Measurements from ENCODE around the gene DPM2. TPM values are rescaled to one million over a fixed set of nuclear protein-coding genes. Genes with fewer than 3 reads are reported as not detected.
A peak's percentile ranks its signal among the peaks of the same experiment; 100 is the strongest.

Gene DPM2
- total and polyA plus RNA-seq, 5 donors from 2014 or later, result 27.5 to 35.7 (median 30.6) TPM

DNA sequence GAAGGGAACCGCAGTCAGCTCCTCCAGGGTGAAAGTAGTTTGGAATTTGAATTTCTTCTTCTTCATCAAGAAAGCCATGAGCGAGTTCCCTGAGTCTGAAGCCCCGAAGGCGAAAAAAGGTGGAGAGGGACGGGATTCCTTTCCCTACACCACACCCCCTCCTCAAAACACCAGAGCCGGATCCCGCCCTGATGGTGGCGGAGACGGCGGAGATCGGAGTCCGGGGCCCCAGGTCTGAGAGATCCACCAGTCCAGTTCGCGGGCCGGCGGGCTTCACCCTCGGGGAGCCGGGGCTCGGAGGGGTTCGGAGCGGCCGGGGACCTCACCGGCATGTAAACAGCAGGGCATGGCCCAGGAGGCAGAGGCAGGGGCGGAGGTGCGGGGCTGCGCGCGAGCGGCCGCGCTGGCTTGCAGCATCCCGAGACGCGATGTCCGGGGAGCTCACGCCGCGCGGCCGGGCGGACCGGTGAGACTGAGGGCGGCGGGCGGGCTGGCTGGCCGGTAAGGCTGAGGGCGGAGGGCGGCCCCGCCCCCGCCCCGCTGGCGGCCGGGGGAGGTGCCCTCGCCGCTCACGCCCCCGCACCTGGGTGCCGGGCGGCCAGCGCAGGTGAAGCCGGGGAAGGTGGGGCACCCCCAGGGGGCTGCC is 42.5 kb upstream of the DPM2 start:
- Histone ChIP-seq H3K4me1 (ENCODE audit: control insufficient read depth, insufficient read depth, low read length, poor library complexity, severe bottlenecking) (peaks cover 57% of the 10 kb centered on the region), H3K36me3 (ENCODE audit: control insufficient read depth, insufficient read depth, low read length) (peaks cover 11% of the 10 kb centered on the region), H3K27me3 (ENCODE audit: control insufficient read depth, insufficient read depth, low read length) (no peaks in the 10 kb centered on the region), H3K4me3 (ENCODE audit: low read depth, low read length) (peak overlapping the region; percentile 97), H3K9me3 (ENCODE audit: control insufficient read depth in 2 of 2, low read length in 2 of 2) (no peaks in the 10 kb centered on the region), H3K27ac (ENCODE audit: insufficient read depth, low read length, poor library complexity, severe bottlenecking) (peak overlapping the region; percentile 61)
- DNase-seq (peak; percentile 53 to 61 (median 54)), ATAC-seq (ENCODE audit: low read depth in 2 of 2) (peak; percentile 8 to 19)
- H3K9me3 Mint-ChIP-seq, result no peaks in the 10 kb centered on the region
- peak overlapping the region; percentile 88 to 97 (median 95) for H3K4me3 Mint-ChIP-seq
- peaks cover 5% of the 10 kb centered on the region for H3K27me3 Mint-ChIP-seq
- peaks cover 12 to 54% (median 39%) of the 10 kb centered on the region in 4 donors for H3K4me1 Mint-ChIP-seq
- peak overlapping the region; percentile 88 to 92 (median 89) for H3K27ac Mint-ChIP-seq
- H3K36me3 Mint-ChIP-seq, result peaks cover 24% of the 10 kb centered on the region

- H3K9me3 ChIP-seq (ENCODE audit: control insufficient read depth in 2 of 2, low read length in 2 of 2), result no peaks in the 10 kb centered on the region
- Mint-ChIP-seq H3K27me3 (peaks cover 5% of the 10 kb centered on the region), H3K9me3 (no peaks in the 10 kb centered on the region), H3K36me3 (peaks cover 27% of the 10 kb centered on the region), H3K4me3 (peak overlapping the region; percentile 88 to 97 (median 95)), H3K27ac (peak overlapping the region; percentile 89 to 92 (median 91)), H3K4me1 (peaks cover 12 to 53% (median 39%) of the 10 kb centered on the region in 4 donors)
- peak overlapping the region; percentile 97 for H3K4me3 ChIP-seq (ENCODE audit: low read depth, low read length)
- H3K4me1 ChIP-seq (ENCODE audit: control insufficient read depth, insufficient read depth, low read length, poor library complexity, severe bottlenecking), result peaks cover 64% of the 10 kb centered on the region
- DNase-seq (no peak), ATAC-seq (ENCODE audit: low read depth in 2 of 2) (no peak)
- peak overlapping the region; percentile 61 for H3K27ac ChIP-seq (ENCODE audit: insufficient read depth, low read length, poor library complexity, severe bottlenecking)
- peaks cover 12% of the 10 kb centered on the region for H3K36me3 ChIP-seq (ENCODE audit: control insufficient read depth, insufficient read depth, low read length)
- H3K27me3 ChIP-seq (ENCODE audit: control insufficient read depth, insufficient read depth, low read length), result no peaks in the 10 kb centered on the region
These were observed 41.8 kb upstream of the DPM2 start for GRCh38 chr9:127979333-127980059.

GRCh38 chr9:127979015-127979332 is 41.3 kb upstream of the DPM2 start:
- Mint-ChIP-seq H3K27ac (peak overlapping the region; percentile 89 to 92 (median 91)), H3K36me3 (peaks cover 32% of the 10 kb centered on the region), H3K4me3 (peak overlapping the region; percentile 88 to 97 (median 95)), H3K27me3 (peaks cover 5% of the 10 kb centered on the region), H3K4me1 (peaks cover 12 to 56% (median 43%) of the 10 kb centered on the region in 4 donors), H3K9me3 (no peaks in the 10 kb centered on the region)
- DNase-seq (no peak), ATAC-seq (ENCODE audit: low read depth in 2 of 2) (no peak)
- peak overlapping the region; percentile 97 for H3K4me3 ChIP-seq (ENCODE audit: low read depth, low read length)
- peak overlapping the region; percentile 91 for H3K27ac ChIP-seq (ENCODE audit: insufficient read depth, low read length, poor library complexity, severe bottlenecking)
- no peaks in the 10 kb centered on the region for H3K9me3 ChIP-seq (ENCODE audit: control insufficient read depth in 2 of 2, low read length in 2 of 2)
- H3K27me3 ChIP-seq (ENCODE audit: control insufficient read depth, insufficient read depth, low read length), result no peaks in the 10 kb centered on the region
- peaks cover 69% of the 10 kb centered on the region for H3K4me1 ChIP-seq (ENCODE audit: control insufficient read depth, insufficient read depth, low read length, poor library complexity, severe bottlenecking)
- peaks cover 12% of the 10 kb centered on the region for H3K36me3 ChIP-seq (ENCODE audit: control insufficient read depth, insufficient read depth, low read length)

- DNase-seq (no peak), ATAC-seq (ENCODE audit: low read depth in 2 of 2) (no peak)
- Mint-ChIP-seq H3K36me3 (peaks cover 32% of the 10 kb centered on the region), H3K4me1 (peaks cover 12 to 56% (median 38%) of the 10 kb centered on the region in 4 donors), H3K9me3 (no peaks in the 10 kb centered on the region), H3K4me3 (peak overlapping the region; percentile 88 to 97 (median 95)), H3K27me3 (peaks cover 5% of the 10 kb centered on the region), H3K27ac (peak overlapping the region; percentile 92 to 99 (median 98))
- H3K36me3 ChIP-seq (ENCODE audit: control insufficient read depth, insufficient read depth, low read length), result peaks cover 12% of the 10 kb centered on the region
- H3K9me3 ChIP-seq (ENCODE audit: control insufficient read depth in 2 of 2, low read length in 2 of 2), result no peaks in the 10 kb centered on the region
- no peaks in the 10 kb centered on the region for H3K27me3 ChIP-seq (ENCODE audit: control insufficient read depth, insufficient read depth, low read length)
- H3K4me3 ChIP-seq (ENCODE audit: low read depth, low read length), result peak overlapping the region; percentile 97
- peak overlapping the region; percentile 91 for H3K27ac ChIP-seq (ENCODE audit: insufficient read depth, low read length, poor library complexity, severe bottlenecking)
- H3K4me1 ChIP-seq (ENCODE audit: control insufficient read depth, insufficient read depth, low read length, poor library complexity, severe bottlenecking), result peaks cover 71% of the 10 kb centered on the region
These were observed 40.4 kb upstream of the DPM2 start for GRCh38 chr9:127977884-127978647.

DNA sequence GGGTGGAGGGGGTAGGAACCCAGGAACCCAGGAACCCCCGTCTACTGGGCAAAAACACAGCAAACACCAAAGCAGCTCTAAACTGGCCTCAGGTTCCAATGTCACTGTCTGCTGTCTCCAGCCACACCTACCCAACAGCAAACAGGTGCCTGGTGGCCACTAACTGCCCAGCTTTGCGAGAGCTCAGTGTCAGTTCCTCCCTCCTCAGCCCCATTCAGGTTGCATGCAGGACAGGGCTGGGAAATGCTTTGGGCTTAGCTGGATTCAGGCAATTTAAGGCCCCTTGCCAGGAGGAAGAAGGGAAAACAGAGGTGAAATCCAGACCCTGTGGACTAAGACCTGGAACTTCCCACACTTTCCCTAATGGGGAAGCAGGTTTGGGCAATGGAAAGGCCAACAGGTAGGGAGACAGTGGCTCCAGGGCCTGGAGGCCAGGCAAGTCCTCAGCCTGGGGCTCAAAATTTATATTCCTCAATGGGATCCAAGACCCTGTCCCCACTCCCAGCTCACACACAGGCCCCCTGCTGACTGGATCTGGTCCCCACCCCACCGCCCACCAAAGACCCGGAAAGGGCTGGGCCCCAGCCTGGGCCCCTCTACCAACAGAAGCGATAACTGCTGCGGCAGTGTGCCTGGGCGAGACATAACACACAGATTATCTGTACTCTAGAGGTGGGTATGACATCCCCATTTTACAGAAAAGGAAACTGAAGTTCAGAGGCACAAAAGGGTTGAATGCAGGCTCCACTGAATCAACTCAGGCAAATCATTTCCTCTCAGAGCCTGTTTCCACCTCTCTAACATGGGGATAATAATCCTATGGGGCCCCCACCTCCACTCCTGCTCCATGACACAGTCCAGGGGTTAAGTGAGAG is 39.6 kb upstream of the DPM2 start:
- peak overlapping the region; percentile 88 to 97 (median 95) for H3K4me3 Mint-ChIP-seq
- peaks cover 7 to 56% (median 35%) of the 10 kb centered on the region in 4 donors for H3K4me1 Mint-ChIP-seq
- H3K27me3 ChIP-seq (ENCODE audit: control insufficient read depth, insufficient read depth, low read length), result no peaks in the 10 kb centered on the region
- H3K9me3 ChIP-seq (ENCODE audit: control insufficient read depth in 2 of 2, low read length in 2 of 2), result no peaks in the 10 kb centered on the region
- peaks cover 35% of the 10 kb centered on the region for H3K36me3 Mint-ChIP-seq
- peaks cover 5% of the 10 kb centered on the region for H3K27me3 Mint-ChIP-seq
- DNase-seq (peak in 1 of 3 donors; percentile 62), ATAC-seq (ENCODE audit: low read depth in 2 of 2) (no peak)
- peaks cover 12% of the 10 kb centered on the region for H3K36me3 ChIP-seq (ENCODE audit: control insufficient read depth, insufficient read depth, low read length)
- H3K9me3 Mint-ChIP-seq, result no peaks in the 10 kb centered on the region
- peak overlapping the region; percentile 97 for H3K4me3 ChIP-seq (ENCODE audit: low read depth, low read length)
- H3K4me1 ChIP-seq (ENCODE audit: control insufficient read depth, insufficient read depth, low read length, poor library complexity, severe bottlenecking), result peaks cover 72% of the 10 kb centered on the region
- H3K27ac Mint-ChIP-seq, result peak overlapping the region; percentile 92 to 99 (median 98)
- peak overlapping the region; percentile 91 for H3K27ac ChIP-seq (ENCODE audit: insufficient read depth, low read length, poor library complexity, severe bottlenecking)

GRCh38 chr9:127976498-127976897 is 38.8 kb upstream of the DPM2 start:
- Mint-ChIP-seq H3K4me3 (peak overlapping the region; percentile 88 to 97 (median 95)), H3K4me1 (peaks cover 7 to 57% (median 36%) of the 10 kb centered on the region in 4 donors), H3K27me3 (peaks cover 5% of the 10 kb centered on the region), H3K36me3 (peaks cover 40% of the 10 kb centered on the region), H3K9me3 (no peaks in the 10 kb centered on the region), H3K27ac (peak overlapping the region; percentile 95 to 99 (median 98))
- peak overlapping the region; percentile 91 for H3K27ac ChIP-seq (ENCODE audit: insufficient read depth, low read length, poor library complexity, severe bottlenecking)
- H3K36me3 ChIP-seq (ENCODE audit: control insufficient read depth, insufficient read depth, low read length), result peaks cover 12% of the 10 kb centered on the region
- DNase-seq (peak in 2 of 3 donors; percentile 58 to 60), ATAC-seq (ENCODE audit: low read depth in 2 of 2) (peak; percentile 5 to 8)
- H3K4me1 ChIP-seq (ENCODE audit: control insufficient read depth, insufficient read depth, low read length, poor library complexity, severe bottlenecking), result peaks cover 72% of the 10 kb centered on the region
- no peaks in the 10 kb centered on the region for H3K9me3 ChIP-seq (ENCODE audit: control insufficient read depth in 2 of 2, low read length in 2 of 2)
- H3K27me3 ChIP-seq (ENCODE audit: control insufficient read depth, insufficient read depth, low read length), result no peaks in the 10 kb centered on the region
- peak overlapping the region; percentile 97 for H3K4me3 ChIP-seq (ENCODE audit: low read depth, low read length)
